SW 1271 (cell line): ENCODE measurements around the gene PIK3R6.
A peak's percentile ranks its signal among the peaks of the same experiment; 100 is the strongest.

Experiments used
- DNase-seq, 2 experiments: peaks; one replicate each; lab custom pipeline; 2025; lab: John Stamatoyannopoulos, UW

PIK3R6 gene

GRCh38 chr17:8867361-8867981 is at the start of gene PIK3R6:
Gene PIK3R6, minus strand, starts transcription at chr17:8867674. Its CDS starts 17,880 bp downstream, at chr17:8849794.
- DNase-seq, result no peak

GRCh38 chr17:8916466-8916865 is 49.0 kb upstream of the PIK3R6 start:
- DNase-seq, result no peak

- no peak for DNase-seq
These were observed 47.1 kb upstream of the PIK3R6 start for GRCh38 chr17:8914554-8914953.

GRCh38 chr17:8913879-8914278 is 46.4 kb upstream of the PIK3R6 start:
- DNase-seq, result no peak

GRCh38 chr17:8913091-8913490 is 45.6 kb upstream of the PIK3R6 start:
- DNase-seq, result no peak

GRCh38 chr17:8912084-8912981 is 44.9 kb upstream of the PIK3R6 start:
- no peak for DNase-seq

GRCh38 chr17:8910969-8911604 is 43.6 kb upstream of the PIK3R6 start:
- no peak for DNase-seq

GRCh38 chr17:8909586-8910270 is 42.3 kb upstream of the PIK3R6 start:
- no peak for DNase-seq

GRCh38 chr17:8905331-8905730 is 37.9 kb upstream of the PIK3R6 start:
- no peak for DNase-seq

- DNase-seq, result no peak
These were observed 37.2 kb upstream of the PIK3R6 start for GRCh38 chr17:8904686-8905085.

GRCh38 chr17:8904201-8904600 is 36.7 kb upstream of the PIK3R6 start:
- no peak for DNase-seq

GRCh38 chr17:8900626-8901585 is 33.4 kb upstream of the PIK3R6 start:
- DNase-seq, result no peak

- no peak for DNase-seq
These were observed 32.7 kb upstream of the PIK3R6 start for GRCh38 chr17:8900207-8900606.

GRCh38 chr17:8898636-8899035 is 31.2 kb upstream of the PIK3R6 start:
- no peak for DNase-seq

GRCh38 chr17:8898126-8898525 is 30.7 kb upstream of the PIK3R6 start:
- no peak for DNase-seq

GRCh38 chr17:8896641-8897635 is 29.5 kb upstream of the PIK3R6 start:
- DNase-seq, result no peak

- no peak for DNase-seq
These were observed 28.6 kb upstream of the PIK3R6 start for GRCh38 chr17:8896087-8896486.

- peak in 1 of 2 experiments; percentile 63 for DNase-seq
These were observed 27.5 kb upstream of the PIK3R6 start for GRCh38 chr17:8894673-8895578.

- DNase-seq, result no peak
These were observed 26.8 kb upstream of the PIK3R6 start for GRCh38 chr17:8894202-8894671.
